Stimulated activated CD8-positive, alpha-beta memory T cell treated with anti-CD3 and anti-CD28 coated beads, Interleukin-2, amount 100 ng/mL, for 1 hour (primary cell): ENCODE data around the gene KCNQ5.

Source experiments
- DNase-seq, 2 donors: peaks; one replicate each; pipeline ENCODE4 v3.0.0-alpha.2; 2020; ENCODE audit warnings: low read depth in 2 of 2

Gene KCNQ5

GRCh38 chr6:72999995-73000394 is 378.1 kb downstream of the KCNQ5 start:
- no peak for DNase-seq

DNA sequence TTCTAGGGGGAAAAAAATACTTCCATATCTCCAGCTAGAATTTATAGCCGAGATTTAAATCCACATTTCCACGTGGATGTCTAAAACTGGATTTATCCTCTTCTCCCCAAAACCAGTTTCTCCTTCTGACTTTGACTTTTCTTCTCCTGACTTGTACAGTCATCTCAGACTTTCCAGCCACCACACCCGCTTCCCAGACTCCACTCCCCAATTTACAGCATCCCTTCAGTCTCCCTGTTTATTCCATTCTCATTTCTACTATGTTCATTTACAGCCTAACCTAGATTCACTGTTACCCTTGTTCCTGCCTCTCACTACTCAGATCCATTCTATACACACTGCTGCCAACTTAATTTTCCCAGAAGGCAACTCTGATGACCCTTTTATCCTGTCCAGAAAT is 378.6 kb downstream of the KCNQ5 start:
- no peak for DNase-seq

DNA sequence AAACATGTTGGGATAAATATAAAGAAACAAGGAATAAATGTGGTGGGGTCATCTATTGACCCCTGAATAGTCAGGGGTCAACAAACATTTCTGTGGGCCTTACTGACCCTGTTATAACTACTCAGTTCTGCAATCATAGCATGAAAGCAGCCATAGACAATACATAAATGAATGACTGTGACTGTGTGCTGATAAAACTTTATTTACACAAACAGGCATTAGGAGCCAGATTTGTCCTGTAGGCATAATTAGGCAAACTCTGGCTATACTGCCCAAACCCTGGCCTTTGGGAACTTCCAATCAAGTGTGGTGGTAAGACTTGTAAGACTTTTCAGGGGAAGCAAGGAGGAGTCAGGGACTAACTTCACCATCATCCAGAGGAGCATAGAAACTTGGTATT is 380.7 kb downstream of the KCNQ5 start:
- DNase-seq = no peak

GRCh38 chr6:73003302-73003701 is 381.4 kb downstream of the KCNQ5 start:
- DNase-seq = no peak

GRCh38 chr6:73004231-73004630 is 382.4 kb downstream of the KCNQ5 start:
- DNase-seq = no peak

- no peak for DNase-seq
Observed at GRCh38 chr6:73004861-73005260, 383.0 kb downstream of the KCNQ5 start.

GRCh38 chr6:73006146-73006545 is 384.3 kb downstream of the KCNQ5 start:
- no peak for DNase-seq

DNA sequence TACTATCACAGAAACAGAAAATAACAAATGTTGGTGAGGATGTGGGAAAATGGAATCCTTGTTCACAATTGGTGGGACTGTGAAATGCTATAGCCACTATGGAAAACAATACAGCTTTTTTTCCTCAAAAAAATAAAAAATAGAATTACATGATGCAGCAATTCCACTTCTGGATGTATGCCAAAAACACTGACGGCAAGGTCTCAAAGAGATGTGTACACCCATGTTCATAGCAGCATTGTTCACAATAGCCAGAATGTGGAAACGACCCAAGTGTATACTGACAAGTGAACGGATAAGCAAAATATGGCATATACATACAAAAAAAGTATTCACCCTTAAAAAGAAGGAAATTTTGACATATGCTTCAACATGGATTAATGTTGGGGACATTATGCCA is 390.1 kb downstream of the KCNQ5 start:
- DNase-seq = no peak

DNA sequence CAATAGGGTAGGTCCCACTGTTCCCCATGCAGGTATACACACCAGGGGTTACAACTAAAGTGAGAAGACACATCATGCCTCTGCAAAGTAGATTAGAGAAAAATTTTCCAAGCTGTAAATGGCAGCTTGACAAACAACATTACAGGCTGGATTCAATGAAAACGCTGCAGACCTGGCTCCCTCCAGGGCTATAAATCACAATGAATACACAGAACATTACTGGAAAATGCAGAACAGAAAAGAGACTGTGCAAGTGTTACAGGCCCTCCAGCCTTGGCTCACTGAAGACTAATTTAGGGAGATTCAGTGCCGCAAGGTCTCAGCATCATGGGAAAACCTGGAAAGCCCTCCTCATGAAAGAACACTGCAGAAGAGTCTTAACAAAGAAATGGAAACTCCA is 395.6 kb downstream of the KCNQ5 start:
- DNase-seq = no peak

DNA sequence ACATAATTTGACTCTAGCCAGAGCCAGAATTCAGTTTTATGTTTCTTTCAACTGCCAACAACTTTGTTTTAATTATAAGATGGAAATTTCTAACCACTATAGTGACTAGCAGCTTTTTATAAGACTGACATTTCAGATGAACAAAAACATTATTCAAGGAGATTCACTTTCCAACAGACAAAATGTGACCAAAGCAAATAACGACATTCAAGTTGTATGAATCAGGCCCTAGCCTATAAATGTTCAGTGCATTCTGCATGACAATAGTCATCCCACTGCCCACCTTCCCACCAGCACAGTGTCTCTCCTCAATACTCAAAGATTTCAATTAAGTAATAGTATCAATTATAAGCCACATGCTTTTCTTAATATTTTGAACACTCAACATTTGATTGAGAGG is 402.7 kb downstream of the KCNQ5 start:
- no peak for DNase-seq

- DNase-seq = no peak
Observed at GRCh38 chr6:73027691-73028090, 405.8 kb downstream of the KCNQ5 start.

DNA sequence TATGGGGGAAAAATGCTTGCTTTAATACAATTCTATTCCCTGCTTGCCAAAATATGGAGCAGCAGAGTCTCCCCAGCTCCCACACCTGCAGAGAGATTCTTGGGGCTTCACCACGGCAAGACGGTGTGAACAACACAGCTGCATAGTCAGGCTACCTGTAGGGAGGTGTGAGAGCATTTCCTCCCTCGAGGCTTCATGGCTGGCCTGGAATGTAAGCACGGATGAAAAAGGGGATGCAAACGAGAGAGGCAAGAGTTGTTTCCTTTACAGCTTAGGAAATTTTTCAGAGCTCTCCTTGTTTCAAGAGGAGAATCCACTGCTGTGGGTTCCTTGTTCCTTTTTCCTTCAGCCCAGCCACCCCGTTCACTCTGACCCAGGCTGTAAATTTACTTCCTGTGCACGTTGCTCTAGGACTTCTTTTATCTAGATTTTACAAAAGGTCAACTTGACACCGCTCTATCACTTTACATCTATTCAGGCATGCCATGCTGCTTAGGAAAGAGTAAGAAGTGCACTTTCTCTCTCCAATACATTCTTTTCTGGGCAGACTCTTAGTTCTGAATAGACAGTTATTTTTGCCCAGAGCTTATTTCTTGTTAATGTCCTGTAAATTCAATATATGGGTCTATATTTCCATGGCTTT is 406.4 kb downstream of the KCNQ5 start:
- no peak for DNase-seq

- no peak for DNase-seq
Observed at GRCh38 chr6:73028893-73029450, 407.1 kb downstream of the KCNQ5 start.

GRCh38 chr6:73030257-73030656 is 408.4 kb downstream of the KCNQ5 start:
- no peak for DNase-seq

- no peak for DNase-seq
Observed at GRCh38 chr6:73030791-73031782, 409.2 kb downstream of the KCNQ5 start.

- DNase-seq = no peak
Observed at GRCh38 chr6:73032586-73032985, 410.7 kb downstream of the KCNQ5 start.

DNA sequence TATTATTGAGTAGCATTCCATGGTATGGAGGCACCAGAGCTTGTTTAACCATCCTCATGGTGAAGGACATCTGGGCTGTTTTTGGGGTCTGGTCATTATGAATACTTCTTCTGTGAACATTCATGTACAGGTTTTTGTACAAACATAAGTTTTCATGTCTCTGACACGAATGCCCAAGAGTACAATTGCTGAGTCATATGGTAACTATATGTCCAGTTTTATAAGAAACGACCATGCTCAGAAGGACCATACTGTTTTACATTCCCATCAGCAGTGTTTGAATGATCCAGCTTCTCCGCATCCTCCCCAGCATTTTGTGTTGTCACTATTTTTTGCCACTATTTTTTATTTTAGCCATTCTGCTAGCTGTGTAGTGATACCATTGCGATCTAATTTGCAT is 414.8 kb downstream of the KCNQ5 start:
- no peak for DNase-seq

- DNase-seq = no peak
Observed at GRCh38 chr6:73041051-73041450, 419.2 kb downstream of the KCNQ5 start.

DNA sequence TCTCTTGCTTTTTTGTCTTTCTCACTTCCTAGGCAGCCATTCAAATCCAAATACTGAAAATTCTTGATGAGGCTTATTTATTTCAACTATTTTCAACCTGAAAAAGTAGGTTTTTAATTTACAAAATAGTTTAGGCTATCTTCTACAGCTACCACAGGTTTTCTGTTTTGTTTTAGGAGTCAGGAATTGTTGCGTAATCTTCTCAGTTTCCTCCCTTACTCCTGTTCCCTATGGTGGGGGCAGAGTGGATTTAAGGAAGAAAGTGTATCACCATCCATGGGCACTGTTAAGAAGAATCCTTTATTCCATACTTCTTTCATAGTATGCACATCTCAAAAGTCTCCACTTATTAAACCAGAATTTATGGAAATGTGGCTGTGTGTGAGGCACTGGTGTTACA is 421.0 kb downstream of the KCNQ5 start:
- no peak for DNase-seq

- DNase-seq = no peak
Observed at GRCh38 chr6:73043446-73043845, 421.6 kb downstream of the KCNQ5 start.

DNA sequence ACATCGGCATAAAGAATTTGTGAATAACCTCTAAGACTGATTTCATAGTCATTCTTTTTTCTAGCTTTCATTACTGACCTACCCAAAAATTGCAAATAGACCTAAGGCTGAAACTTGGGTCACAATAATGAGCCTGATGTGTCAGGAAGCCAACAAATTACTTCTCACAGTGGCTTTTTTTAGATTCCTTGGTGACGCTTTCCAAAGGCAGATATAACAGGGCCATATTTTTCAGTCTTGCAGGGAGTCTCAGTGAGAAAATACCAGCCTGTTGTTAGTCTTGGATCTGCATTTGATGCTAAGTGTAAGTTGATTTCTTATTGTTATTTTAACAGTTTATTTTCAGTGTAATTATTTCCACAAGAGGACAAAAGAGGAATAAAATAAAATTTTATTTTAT is 423.7 kb downstream of the KCNQ5 start:
- DNase-seq = no peak

GRCh38 chr6:73047801-73048200 is 425.9 kb downstream of the KCNQ5 start:
- DNase-seq = no peak
